Choroid plexus epithelial cell (primary cell): ENCODE results near the gene SHMT2.

Source experiments
- DNase-seq: peaks from one replicate; pipeline ENCODE4 v3.0.0-alpha.2; 2010; ENCODE audit warnings: low read depth
- H3K4me3 ChIP-seq: 2 replicates; pipeline ENCODE4 v1.5.1; 2011; ENCODE audit warnings: low read depth, mild to moderate bottlenecking, control low read depth, low read length, moderate library complexity
- CTCF ChIP-seq: conservative IDR thresholded peaks from 2 replicates; pipeline ENCODE4 v1.5.1; 2011; ENCODE audit warnings: low read depth, mild to moderate bottlenecking, control low read depth, inconsistent platforms, low read length, moderate library complexity

Gene SHMT2

GRCh38 chr12:57222286-57223190 is 7.0 kb upstream of the SHMT2 start:
- no peak for DNase-seq
- TF ChIP-seq CTCF, result no peak
- H3K4me3 ChIP-seq, result no peak overlapping the region

DNA sequence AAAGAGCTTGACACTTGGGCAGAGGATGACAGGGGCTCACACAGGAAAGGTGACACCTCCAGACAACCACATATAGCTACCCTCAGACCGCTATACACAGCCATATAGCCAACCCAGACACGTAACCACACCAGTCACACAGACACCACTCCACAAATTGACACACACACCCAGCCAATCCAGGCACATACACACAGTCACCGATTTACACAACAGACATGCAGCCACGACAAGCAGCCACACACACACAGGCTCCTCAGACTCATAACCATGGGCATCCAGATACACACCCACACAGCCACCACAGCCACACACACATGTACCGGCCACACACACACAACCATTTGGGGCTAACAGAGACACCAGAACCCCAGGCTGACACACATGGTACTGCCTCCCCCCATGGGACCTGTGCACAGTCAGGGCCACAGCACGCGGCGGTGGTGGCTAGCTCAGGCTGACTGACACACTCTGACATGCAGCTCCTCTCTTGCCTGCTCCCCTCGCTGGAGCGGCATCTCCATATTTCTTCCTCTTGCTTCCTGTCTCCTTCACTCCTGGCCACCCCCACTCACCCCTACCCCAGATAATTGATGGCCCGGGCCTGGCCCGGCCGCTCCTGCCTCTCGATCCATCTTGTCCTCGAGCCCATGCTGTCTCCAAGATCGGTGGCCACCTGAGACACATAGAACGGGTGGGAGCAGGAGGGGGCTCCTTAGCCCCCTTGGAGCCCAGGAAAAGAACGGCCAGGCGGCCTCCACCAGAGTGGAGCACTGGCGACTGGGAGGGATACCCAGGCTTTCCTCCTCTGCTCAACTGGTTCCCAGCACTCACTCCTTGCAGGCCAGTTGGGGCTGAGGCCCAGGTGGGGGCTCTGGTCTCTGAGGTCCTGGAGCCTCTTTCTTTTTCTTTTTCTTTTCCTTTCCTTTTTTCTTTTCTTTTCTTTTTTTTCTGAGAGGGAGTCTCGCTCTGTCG is 6.0 kb upstream of the SHMT2 start:
- no peak for DNase-seq
- TF ChIP-seq CTCF, result no peak
- H3K4me3 ChIP-seq, result no peak overlapping the region

DNA sequence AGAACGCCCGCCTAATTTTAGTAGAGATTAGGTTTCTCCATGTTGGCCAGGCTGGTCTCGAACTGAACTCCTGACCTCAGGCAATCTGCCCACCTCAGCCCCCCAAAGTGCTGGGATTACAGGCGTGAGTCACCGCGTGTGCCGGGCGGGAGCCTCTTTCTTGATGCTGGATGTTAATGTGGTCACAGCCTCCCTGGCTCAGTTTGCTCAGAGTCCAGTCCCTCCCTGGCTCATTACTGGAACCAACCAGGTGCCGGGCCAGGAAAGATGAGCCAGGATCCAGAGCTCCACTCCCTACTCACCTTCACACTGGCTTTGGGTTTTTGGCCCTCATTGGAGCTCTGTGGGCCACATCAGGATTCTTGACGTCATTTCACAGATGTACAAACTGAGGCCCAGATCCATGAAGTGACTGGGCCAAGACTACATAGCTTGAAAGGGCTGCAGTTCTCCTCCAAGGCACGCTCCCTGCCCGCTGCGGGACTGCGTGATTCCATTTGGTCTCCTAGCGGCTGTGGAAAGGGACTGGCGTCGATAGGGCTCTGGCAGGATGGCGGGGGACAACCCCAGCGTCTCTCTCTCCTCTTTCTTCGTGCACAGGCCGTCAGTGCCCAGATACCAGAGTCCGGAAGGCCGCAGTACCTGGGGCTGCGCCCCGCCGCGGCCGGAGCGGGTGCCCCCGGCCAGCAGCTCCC is 5.1 kb upstream of the SHMT2 start:
- TF ChIP-seq CTCF, result no peak
- no peak for DNase-seq
- no peak overlapping the region for H3K4me3 ChIP-seq

- no peak overlapping the region for H3K4me3 ChIP-seq
- DNase-seq, result no peak
- TF ChIP-seq CTCF, result peak; percentile 45
Observed at GRCh38 chr12:57224973-57225679, 4.4 kb upstream of the SHMT2 start.

DNA sequence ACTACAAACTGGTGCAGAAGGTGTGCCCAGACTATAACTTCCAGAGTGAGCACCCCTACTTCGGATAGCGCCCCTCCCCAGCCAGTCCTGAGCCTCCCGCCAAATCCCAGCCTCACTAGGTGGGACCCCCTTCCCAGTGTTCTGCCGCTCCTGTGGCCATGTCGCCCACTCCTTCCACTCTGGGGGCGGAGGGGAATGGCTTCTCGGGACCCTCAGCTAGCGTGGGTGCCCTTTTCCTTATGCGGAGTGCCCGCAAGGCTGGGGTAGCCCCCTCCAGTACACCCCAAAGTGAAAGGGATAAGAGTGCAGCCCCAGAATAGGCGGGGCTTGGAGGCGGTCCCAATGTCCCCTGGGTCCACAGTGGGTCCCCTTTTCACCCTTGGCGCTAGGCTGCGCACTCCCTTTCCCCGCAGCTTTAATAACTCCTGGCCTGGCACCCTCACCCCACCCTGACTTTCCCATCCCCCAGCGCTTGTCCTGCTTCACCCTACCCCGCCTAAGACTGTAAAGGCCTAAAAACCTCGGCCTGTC is 3.8 kb upstream of the SHMT2 start:
- DNase-seq, result no peak
- no peak for TF ChIP-seq CTCF

More for the DNA sequence above, 3.8 kb upstream of the SHMT2 start:
- H3K4me3 ChIP-seq, result no peak overlapping the region
